GM23248 (cell line): Measurements from ENCODE around the gene CTBP2. TPM values are rescaled to one million over a fixed set of nuclear protein-coding genes. Genes with fewer than 3 reads are reported as not detected.

ENCODE experiments used
- DNase-seq: peaks from one replicate; pipeline ENCODE4 v3.0.0-alpha.2; 2015
- H2AFZ ChIP-seq: fragments of 200-600 bp; sonication (generic); 2 replicates; pipeline ENCODE4 v1.6.1; 2016; ENCODE audit warnings: antibody characterized with exemption
- H3F3A ChIP-seq: fragments of 200-600 bp; sonication (generic); 2 replicates; pipeline ENCODE4 v1.6.1; 2016; ENCODE audit warnings: mild to moderate bottlenecking, antibody characterized with exemption, mixed run types; ENCODE audit not compliant: insufficient read depth
- H3K27ac ChIP-seq: fragments of 200-600 bp; sonication (generic); 2 replicates; pipeline ENCODE4 v1.5.1; 2016; ENCODE audit warnings: mild to moderate bottlenecking
- H3K27me3 ChIP-seq: fragments of 200-600 bp; sonication (generic); replicated peaks from 2 replicates; pipeline ENCODE4 v1.6.1; 2016; ENCODE audit warnings: mild to moderate bottlenecking; ENCODE audit not compliant: insufficient read depth
- H3K36me3 ChIP-seq: fragments of 200-600 bp; sonication (generic); 2 replicates; pipeline ENCODE4 v1.6.1; 2016; ENCODE audit warnings: low read depth, mild to moderate bottlenecking
- H3K4me1 ChIP-seq: fragments of 200-600 bp; sonication (generic); 2 replicates; pipeline ENCODE4 v1.6.1; 2016; ENCODE audit warnings: mild to moderate bottlenecking; ENCODE audit not compliant: insufficient read depth
- H3K4me2 ChIP-seq: fragments of 200-600 bp; sonication (generic); one replicate; pipeline ENCODE4 v1.6.1; 2016; ENCODE audit warnings: mild to moderate bottlenecking; ENCODE audit not compliant: unreplicated experiment
- H3K4me3 ChIP-seq: fragments of 200-600 bp; sonication (generic); 2 replicates; pipeline ENCODE4 v1.5.1; 2016; ENCODE audit warnings: mild to moderate bottlenecking
- H3K79me2 ChIP-seq: fragments of 200-600 bp; sonication (generic); 2 replicates; pipeline ENCODE4 v1.6.1; 2016; ENCODE audit warnings: mild to moderate bottlenecking; ENCODE audit not compliant: insufficient read depth
- H3K9ac ChIP-seq: fragments of 200-600 bp; sonication (generic); 2 replicates; pipeline ENCODE4 v1.6.1; 2016; ENCODE audit warnings: mild to moderate bottlenecking
- H3K9me2 ChIP-seq: fragments of 200-600 bp; sonication (generic); 2 replicates; pipeline ENCODE4 v1.6.1; 2016; ENCODE audit warnings: mixed run types, mild to moderate bottlenecking, moderate library complexity; ENCODE audit not compliant: insufficient read depth
- H3K9me3 ChIP-seq: fragments of 200-600 bp; sonication (generic); one replicate; pipeline ENCODE4 v1.6.1; 2017; ENCODE audit warnings: low read depth
- H4K20me1 ChIP-seq: fragments of 200-600 bp; sonication (generic); 2 replicates; pipeline ENCODE4 v1.6.0; 2016; ENCODE audit not compliant: insufficient read depth
- EZH2 ChIP-seq: fragments of 200-600 bp; sonication (generic); IDR thresholded peaks from 2 replicates; pipeline ENCODE4 v1.6.1; 2018; ENCODE audit warnings: antibody characterized with exemption, mild to moderate bottlenecking; ENCODE audit not compliant: insufficient read depth, poor library complexity, severe bottlenecking
- EZH2phosphoT487 ChIP-seq: fragments of 200-600 bp; sonication (generic); IDR thresholded peaks from 2 replicates; pipeline ENCODE4 v1.6.1; 2018; ENCODE audit warnings: antibody characterized with exemption, moderate library complexity, mild to moderate bottlenecking, low read depth; ENCODE audit not compliant: insufficient read depth
- WGBS, 2 experiments: methylation state at CpG; one replicate each; pipeline ENCODE4 v1.1.6; 2015 to 2017; ENCODE audit warnings: low lambda C conversion rate in 2 of 2, low coverage in 1 of 2; ENCODE audit errors: missing lambda C conversion rate in 2 of 2; 5-methylcytosine and 5-hydroxymethylcytosine counted together
- in situ Hi-C: fragments of 300-500 bp; cut with MboI; formaldehyde crosslinking; loops from 2 replicates; pipeline ENCODE4 v1.15.0; 2020
- polyA plus RNA-seq: library from polyadenylated mRNA; unstranded; fragments of >200 nt; fragmentation: Nextera tagmentation; extraction: Ambion mirVana; gene quantifications from 2 replicates; pipeline ENCODE4 v1.2.1, GENCODE V29; 2016
- total RNA-seq: library from RNA; depleted of rRNA; stranded (reverse); fragments of >200 nt; shearing (Covaris generic); gene quantifications from 2 replicates; pipeline ENCODE4 v1.2.3, GENCODE V29; 2014

The CTBP2 gene
- total and polyA plus RNA-seq, 2 experiments from 2014 or later = 52.0 to 65.5 TPM

- no peaks in the 10 kb centered on the region for H3K27me3 ChIP-seq
- DNase-seq = no peak
- TF ChIP-seq EZH2 = no peak
- no peak for TF ChIP-seq EZH2phosphoT487
- no peak overlapping the region for H3K9ac ChIP-seq
- 98 to 100% methylated on average over 2 of the region's 2 CpGs for WGBS, 2 experiments
- no peaks in the 10 kb centered on the region for H3K9me2 ChIP-seq
- no peak overlapping the region for H3K4me3 ChIP-seq
- peaks cover 98% of the 10 kb centered on the region for H3K79me2 ChIP-seq
- no peaks in the 10 kb centered on the region for H3K9me3 ChIP-seq
- H3F3A ChIP-seq = peaks cover 18% of the 10 kb centered on the region
- H3K27ac ChIP-seq = no peak overlapping the region
- peaks cover 11% of the 10 kb centered on the region for H4K20me1 ChIP-seq
- in situ Hi-C loops = no loop called here
- H3K4me2 ChIP-seq = no peak overlapping the region
- H3K36me3 ChIP-seq = no peaks in the 10 kb centered on the region
- peaks cover 30% of the 10 kb centered on the region for H3K4me1 ChIP-seq
- H2AFZ ChIP-seq = no peak overlapping the region
Observed at GRCh38 chr10:125096975-125097374, 63.4 kb downstream of the CTBP2 start.

- Histone ChIP-seq H3K27ac (no peak overlapping the region), H3K27me3 (no peaks in the 10 kb centered on the region), H2AFZ (no peak overlapping the region), H3K4me3 (no peak overlapping the region), H3K4me2 (no peak overlapping the region), H3K79me2 (peaks cover 98% of the 10 kb centered on the region), H3K4me1 (peaks cover 34% of the 10 kb centered on the region), H3K9me2 (no peaks in the 10 kb centered on the region), H3F3A (peaks cover 23% of the 10 kb centered on the region), H3K36me3 (no peaks in the 10 kb centered on the region), H4K20me1 (peaks cover 8% of the 10 kb centered on the region), H3K9ac (no peak overlapping the region), H3K9me3 (no peaks in the 10 kb centered on the region)
- in situ Hi-C loops = no loop called here
- 93 to 96% methylated on average over 6 of the region's 6 CpGs for WGBS, 2 experiments
- DNase-seq = no peak
- no peak for TF ChIP-seq EZH2phosphoT487
Observed at GRCh38 chr10:125096371-125096770, 64.0 kb downstream of the CTBP2 start.

- Histone ChIP-seq H3K27me3 (no peaks in the 10 kb centered on the region), H3K27ac (no peak overlapping the region), H3K4me3 (no peak overlapping the region), H3F3A (peaks cover 25% of the 10 kb centered on the region), H3K4me2 (no peak overlapping the region), H3K9me2 (no peaks in the 10 kb centered on the region), H3K79me2 (peaks cover 98% of the 10 kb centered on the region), H3K9me3 (no peaks in the 10 kb centered on the region), H3K4me1 (peaks cover 34% of the 10 kb centered on the region), H3K36me3 (no peaks in the 10 kb centered on the region), H3K9ac (no peak overlapping the region), H4K20me1 (peaks cover 6% of the 10 kb centered on the region), H2AFZ (no peak overlapping the region)
- DNase-seq = no peak
- TF ChIP-seq EZH2 = no peak
- no peak for TF ChIP-seq EZH2phosphoT487
- WGBS, 2 experiments = 50 to 52% methylated on average over 5 of the region's 5 CpGs
- in situ Hi-C loops = no loop called here
Observed at GRCh38 chr10:125095776-125096175, 64.6 kb downstream of the CTBP2 start.

GRCh38 chr10:125095228-125095627 is 65.1 kb downstream of the CTBP2 start:
- Histone ChIP-seq H3K9me2 (no peaks in the 10 kb centered on the region), H3K4me3 (no peak overlapping the region), H3F3A (peaks cover 25% of the 10 kb centered on the region), H3K4me1 (peaks cover 34% of the 10 kb centered on the region), H3K9me3 (no peaks in the 10 kb centered on the region), H3K27me3 (no peaks in the 10 kb centered on the region), H2AFZ (no peak overlapping the region), H3K9ac (no peak overlapping the region), H4K20me1 (peaks cover 4% of the 10 kb centered on the region; the same call in 1 of the 2 replicates), H3K27ac (no peak overlapping the region), H3K4me2 (no peak overlapping the region), H3K79me2 (peaks cover 98% of the 10 kb centered on the region), H3K36me3 (no peaks in the 10 kb centered on the region)
- TF ChIP-seq EZH2 = no peak
- no peak for TF ChIP-seq EZH2phosphoT487
- DNase-seq = no peak
- in situ Hi-C loops = no loop called here
- WGBS, 2 experiments = 94 to 98% methylated on average over 6 of the region's 6 CpGs

DNA sequence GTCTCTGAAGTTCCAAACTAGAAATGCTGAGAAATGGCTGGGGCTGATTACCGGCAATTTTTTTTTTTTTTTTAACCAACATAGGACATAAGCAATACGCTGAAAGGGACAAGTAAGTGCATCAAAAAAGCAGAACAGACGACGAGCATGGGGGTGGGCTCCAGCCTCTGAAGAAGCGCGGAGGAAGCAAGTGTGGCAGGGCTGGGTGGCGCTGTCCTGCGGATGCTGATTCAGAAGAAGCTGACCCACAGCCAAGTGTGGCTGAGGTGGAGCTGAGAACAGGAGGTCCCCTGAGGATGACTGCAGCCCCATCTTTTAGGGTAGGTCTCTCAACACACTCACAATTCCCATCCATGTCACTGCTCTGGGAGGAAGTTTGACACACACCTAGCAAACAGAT is 65.6 kb downstream of the CTBP2 start:
- Histone ChIP-seq H3K9me3 (no peaks in the 10 kb centered on the region), H4K20me1 (peaks cover 4% of the 10 kb centered on the region; the same call in 1 of the 2 replicates), H3K36me3 (no peaks in the 10 kb centered on the region), H2AFZ (no peak overlapping the region), H3K4me2 (no peak overlapping the region), H3K27ac (no peak overlapping the region), H3K79me2 (peaks cover 98% of the 10 kb centered on the region), H3K9me2 (no peaks in the 10 kb centered on the region), H3K9ac (no peak overlapping the region), H3K4me1 (peaks cover 34% of the 10 kb centered on the region), H3K4me3 (no peak overlapping the region), H3K27me3 (no peaks in the 10 kb centered on the region), H3F3A (peaks cover 25% of the 10 kb centered on the region)
- peak; percentile 28 for DNase-seq
- WGBS, 2 experiments = 85% methylated on average over 8 of the region's 8 CpGs
- no peak for TF ChIP-seq EZH2phosphoT487
- no peak for TF ChIP-seq EZH2
- in situ Hi-C loops = no loop called here
